Ovary (tissue), 3 donors: ENCODE results near the gene CDKL4.

Experiments used
- EP300 ChIP-seq: sonication (generic); formaldehyde crosslinking; IDR thresholded peaks from one replicate; pipeline ENCODE4 v1.6.1; 2017; ENCODE audit warnings: antibody characterized with exemption
- POLR2A ChIP-seq: fragments of 450-650 bp; IDR thresholded peaks from one replicate; pipeline ENCODE4 v1.6.1; 2017; ENCODE audit warnings: antibody characterized with exemption, mild to moderate bottlenecking, moderate library complexity
- TF ChIP-seq, protein P1 (sequence below), 3 donors: fragments of 450-650 bp in 2 of 3; fragments of 200-600 bp in 1 of 3; IDR thresholded peaks; one replicate each; pipeline versions ENCODE4 v1.5.1 to v1.8.0; 2016 to 2022; ENCODE audit warnings: antibody characterized with exemption in 3 of 3, mild to moderate bottlenecking in 1 of 3
- donor health status: DM: no; HTN: no; CAD: no.

DNA sequence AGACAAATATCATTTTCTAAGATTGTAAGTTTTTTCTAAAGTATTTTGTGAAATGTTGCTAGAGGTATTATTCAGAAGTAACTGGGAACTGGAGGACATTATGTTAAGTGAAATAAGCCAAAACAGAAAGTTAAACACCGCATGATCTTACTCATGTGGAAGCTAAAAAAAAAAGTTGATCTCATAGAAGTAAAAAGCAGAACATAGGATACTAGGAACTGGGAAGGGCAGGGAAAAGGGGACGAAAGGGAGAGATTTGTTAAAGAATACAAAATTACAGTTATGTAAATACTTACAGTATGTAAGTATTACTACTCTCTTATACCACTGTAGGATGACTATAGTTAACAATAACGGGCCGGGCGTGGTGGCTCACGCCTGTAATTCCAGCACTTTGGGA, 46.7 kb upstream of the CDKL4 start:
- TF ChIP-seq, protein P1, sequence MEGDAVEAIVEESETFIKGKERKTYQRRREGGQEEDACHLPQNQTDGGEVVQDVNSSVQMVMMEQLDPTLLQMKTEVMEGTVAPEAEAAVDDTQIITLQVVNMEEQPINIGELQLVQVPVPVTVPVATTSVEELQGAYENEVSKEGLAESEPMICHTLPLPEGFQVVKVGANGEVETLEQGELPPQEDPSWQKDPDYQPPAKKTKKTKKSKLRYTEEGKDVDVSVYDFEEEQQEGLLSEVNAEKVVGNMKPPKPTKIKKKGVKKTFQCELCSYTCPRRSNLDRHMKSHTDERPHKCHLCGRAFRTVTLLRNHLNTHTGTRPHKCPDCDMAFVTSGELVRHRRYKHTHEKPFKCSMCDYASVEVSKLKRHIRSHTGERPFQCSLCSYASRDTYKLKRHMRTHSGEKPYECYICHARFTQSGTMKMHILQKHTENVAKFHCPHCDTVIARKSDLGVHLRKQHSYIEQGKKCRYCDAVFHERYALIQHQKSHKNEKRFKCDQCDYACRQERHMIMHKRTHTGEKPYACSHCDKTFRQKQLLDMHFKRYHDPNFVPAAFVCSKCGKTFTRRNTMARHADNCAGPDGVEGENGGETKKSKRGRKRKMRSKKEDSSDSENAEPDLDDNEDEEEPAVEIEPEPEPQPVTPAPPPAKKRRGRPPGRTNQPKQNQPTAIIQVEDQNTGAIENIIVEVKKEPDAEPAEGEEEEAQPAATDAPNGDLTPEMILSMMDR (IDR thresholded peaks at IDR 0.05): no peak
- TF ChIP-seq POLR2A (no peak), EP300 (no peak)
